ENCODE measurements around the gene MYH14. TPM values are rescaled to one million over a fixed set of nuclear protein-coding genes. Genes with fewer than 3 reads are reported as not detected.

MYH14 gene
- total and polyA plus RNA-seq, 12 donors: 0.22 to 8.5 (median 3.1) TPM

DNA sequence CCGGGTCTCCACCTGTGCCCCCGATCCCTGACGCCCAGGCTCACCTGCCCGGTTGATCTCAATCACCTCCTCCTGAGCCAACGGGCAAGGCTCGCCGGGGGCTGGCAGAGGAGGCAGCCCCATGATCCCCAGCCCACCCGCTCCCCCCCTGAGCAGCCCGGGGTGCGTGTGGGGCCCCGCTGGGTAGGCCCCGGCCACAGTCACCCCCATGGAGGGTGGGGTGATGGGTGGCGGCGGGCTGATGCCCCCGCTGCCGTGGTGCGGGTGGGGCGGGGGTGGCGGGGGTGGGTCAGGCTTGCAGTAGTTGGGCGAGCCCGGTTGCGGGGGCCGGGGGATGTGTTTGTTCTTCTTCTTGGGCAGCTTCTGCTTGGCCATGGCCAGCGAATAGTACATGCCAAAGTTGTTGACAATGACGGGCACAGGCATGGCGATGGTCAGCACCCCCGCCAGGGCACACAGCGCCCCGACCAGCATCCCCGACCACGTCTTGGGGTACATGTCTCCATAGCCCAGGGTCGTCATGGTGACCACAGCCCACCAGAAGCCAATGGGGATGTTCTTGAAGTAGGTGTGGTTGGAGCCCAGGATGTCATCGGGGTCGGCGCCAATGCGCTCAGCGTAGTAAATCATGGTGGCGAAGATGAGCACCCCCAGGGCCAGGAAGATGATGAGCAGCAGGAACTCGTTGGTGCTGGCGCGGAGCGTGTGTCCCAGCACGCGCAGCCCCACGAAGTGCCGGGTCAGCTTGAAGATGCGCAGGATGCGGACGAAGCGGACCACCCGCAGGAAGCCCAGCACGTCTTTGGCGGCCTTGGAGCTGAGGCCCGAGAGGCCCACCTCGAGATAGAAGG lies 119.7 kb downstream of the MYH14 start:
- Histone ChIP-seq H3K9me3 (replicated peaks in 1 of 3) (no peaks in the 10 kb centered on the region), H3K36me3 (replicated peaks in 1 of 2) (no peaks in the 10 kb centered on the region), H3K4me3 (no peak overlapping the region), H3K27ac (no peak overlapping the region), H3K4me1 (replicated peaks in 1 of 2) (peaks cover 6 to 8% of the 10 kb centered on the region in 2 donors), H3K27me3 (peaks cover 6% of the 10 kb centered on the region)
- TF ChIP-seq, protein P1, sequence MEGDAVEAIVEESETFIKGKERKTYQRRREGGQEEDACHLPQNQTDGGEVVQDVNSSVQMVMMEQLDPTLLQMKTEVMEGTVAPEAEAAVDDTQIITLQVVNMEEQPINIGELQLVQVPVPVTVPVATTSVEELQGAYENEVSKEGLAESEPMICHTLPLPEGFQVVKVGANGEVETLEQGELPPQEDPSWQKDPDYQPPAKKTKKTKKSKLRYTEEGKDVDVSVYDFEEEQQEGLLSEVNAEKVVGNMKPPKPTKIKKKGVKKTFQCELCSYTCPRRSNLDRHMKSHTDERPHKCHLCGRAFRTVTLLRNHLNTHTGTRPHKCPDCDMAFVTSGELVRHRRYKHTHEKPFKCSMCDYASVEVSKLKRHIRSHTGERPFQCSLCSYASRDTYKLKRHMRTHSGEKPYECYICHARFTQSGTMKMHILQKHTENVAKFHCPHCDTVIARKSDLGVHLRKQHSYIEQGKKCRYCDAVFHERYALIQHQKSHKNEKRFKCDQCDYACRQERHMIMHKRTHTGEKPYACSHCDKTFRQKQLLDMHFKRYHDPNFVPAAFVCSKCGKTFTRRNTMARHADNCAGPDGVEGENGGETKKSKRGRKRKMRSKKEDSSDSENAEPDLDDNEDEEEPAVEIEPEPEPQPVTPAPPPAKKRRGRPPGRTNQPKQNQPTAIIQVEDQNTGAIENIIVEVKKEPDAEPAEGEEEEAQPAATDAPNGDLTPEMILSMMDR (IDR thresholded peaks at IDR 0.05): no peak
- TF ChIP-seq POLR2A (IDR thresholded peaks at IDR 0.05): no peak
- WGBS, 4 donors: 91 to 93% (median 93%) methylated on average over 25 to 55 of the region's 55 CpGs
- DNase-seq: no peak
- intact Hi-C loops (cut with DNase I): no loop called here

DNA sequence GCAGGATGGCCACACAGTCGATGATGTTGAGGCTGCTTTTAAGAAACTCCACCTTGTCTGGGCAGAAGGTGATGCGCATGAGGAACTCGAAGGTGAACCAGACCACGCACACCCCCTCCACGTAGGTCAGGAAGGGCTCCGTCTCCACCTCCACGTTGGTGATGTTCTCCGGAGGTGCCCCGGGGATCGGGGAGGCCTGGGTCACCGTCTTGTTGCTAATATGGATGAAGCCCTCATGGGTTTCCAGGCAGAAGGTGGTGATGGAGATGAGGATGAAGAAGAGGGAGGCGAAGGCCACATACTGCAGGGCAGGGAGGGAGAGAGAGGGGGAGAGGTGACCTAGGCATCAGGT lies 120.3 kb downstream of the MYH14 start:
- 86 to 92% (median 89%) methylated on average over 5 to 12 of the region's 12 CpGs for WGBS, 4 donors
- no peak for TF ChIP-seq POLR2A (IDR thresholded peaks at IDR 0.05)
- TF ChIP-seq, protein P1 (IDR thresholded peaks at IDR 0.05): no peak
- no peak overlapping the region for H3K4me3 ChIP-seq
- no peak overlapping the region for H3K27ac ChIP-seq
- H3K4me1 ChIP-seq (replicated peaks in 1 of 2): peaks cover 6 to 8% of the 10 kb centered on the region in 2 donors
- DNase-seq: no peak
- intact Hi-C loops (cut with DNase I): no loop called here
- no peaks in the 10 kb centered on the region for H3K9me3 ChIP-seq (replicated peaks in 1 of 3)
- peaks cover 6% of the 10 kb centered on the region for H3K27me3 ChIP-seq
- no peaks in the 10 kb centered on the region for H3K36me3 ChIP-seq (replicated peaks in 1 of 2)

- TF ChIP-seq, protein P1 (IDR thresholded peaks at IDR 0.05): no peak
- TF ChIP-seq POLR2A (IDR thresholded peaks at IDR 0.05): no peak
- Histone ChIP-seq H3K9me3 (replicated peaks in 1 of 3) (no peaks in the 10 kb centered on the region), H3K36me3 (replicated peaks in 1 of 2) (no peaks in the 10 kb centered on the region), H3K4me3 (no peak overlapping the region), H3K27ac (no peak overlapping the region), H3K27me3 (peaks cover 6% of the 10 kb centered on the region), H3K4me1 (replicated peaks in 1 of 2) (peaks cover 6 to 8% of the 10 kb centered on the region in 2 donors)
- intact Hi-C loops (cut with DNase I): no loop called here
- no peak for DNase-seq
- 76 to 80% (median 78%) methylated on average over 11 of the region's 11 CpGs for WGBS, 4 donors
These were observed 120.9 kb downstream of the MYH14 start for GRCh38 chr19:50324331-50324730.

DNA sequence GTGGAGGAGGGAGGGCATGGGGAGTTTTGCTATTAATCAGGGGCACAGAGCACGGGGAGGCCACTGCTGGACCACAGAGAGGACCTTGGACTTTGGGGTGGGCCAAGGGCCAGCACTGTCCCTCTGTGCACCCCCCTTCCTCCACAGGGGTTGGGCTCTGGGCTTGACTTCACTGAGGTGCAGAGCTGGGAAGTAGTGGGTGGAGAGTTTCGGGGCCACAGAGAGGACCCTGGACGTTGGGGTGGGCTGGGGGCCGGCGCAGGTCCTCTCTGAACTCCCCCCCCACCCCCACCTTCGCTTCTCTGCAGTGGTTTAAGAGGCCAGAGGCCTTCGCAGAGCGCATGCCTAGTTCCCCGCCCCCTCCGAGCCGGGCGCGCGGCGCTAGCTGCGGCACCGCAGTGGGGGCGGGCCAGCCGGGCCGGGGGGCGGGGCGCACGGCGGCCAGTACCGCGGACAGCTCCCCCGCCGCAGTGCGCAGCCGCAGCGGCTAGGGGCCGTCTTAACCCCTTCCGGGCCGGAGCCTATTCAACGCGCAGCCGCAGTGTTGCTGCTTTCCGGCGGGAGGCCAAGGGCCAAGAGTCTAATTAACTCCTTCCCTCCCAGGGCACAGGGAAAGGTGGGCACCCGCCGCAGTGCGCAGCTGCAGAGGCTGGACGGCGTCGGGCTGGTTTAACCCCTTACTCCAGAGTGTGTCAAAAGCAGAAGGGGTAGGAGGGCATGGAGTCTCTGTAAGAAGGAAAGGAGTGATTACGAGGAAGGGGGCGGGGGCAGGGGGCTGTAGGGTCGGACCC lies 122.1 kb downstream of the MYH14 start:
- no peak overlapping the region for H3K27ac ChIP-seq
- H3K4me3 ChIP-seq: no peak overlapping the region
- intact Hi-C loops (cut with DNase I): no loop called here
- peaks cover 6 to 8% of the 10 kb centered on the region in 2 donors for H3K4me1 ChIP-seq (replicated peaks in 1 of 2)
- WGBS, 4 donors: 1 to 3% (median 2%) methylated on average over 19 to 48 of the region's 48 CpGs
- no peaks in the 10 kb centered on the region for H3K9me3 ChIP-seq (replicated peaks in 1 of 3)
- TF ChIP-seq POLR2A (IDR thresholded peaks at IDR 0.05): no peak
- TF ChIP-seq, protein P1 (IDR thresholded peaks at IDR 0.05): peak in 1 of 6 experiments; percentile 4
- H3K36me3 ChIP-seq (replicated peaks in 1 of 2): no peaks in the 10 kb centered on the region
- peaks cover 6% of the 10 kb centered on the region for H3K27me3 ChIP-seq
- DNase-seq: peak; percentile 50 to 80 (median 68)
